ENCODE data around the gene SLCO4A1.
A peak's percentile ranks its signal among the peaks of the same experiment; 100 is the strongest.

Gene SLCO4A1

GRCh38 chr20:62663145-62664018 is 21.1 kb downstream of the SLCO4A1 start:
- no peak for DNase-seq

GRCh38 chr20:62664019-62664971 is 22.0 kb downstream of the SLCO4A1 start:
- no peak for DNase-seq

DNA sequence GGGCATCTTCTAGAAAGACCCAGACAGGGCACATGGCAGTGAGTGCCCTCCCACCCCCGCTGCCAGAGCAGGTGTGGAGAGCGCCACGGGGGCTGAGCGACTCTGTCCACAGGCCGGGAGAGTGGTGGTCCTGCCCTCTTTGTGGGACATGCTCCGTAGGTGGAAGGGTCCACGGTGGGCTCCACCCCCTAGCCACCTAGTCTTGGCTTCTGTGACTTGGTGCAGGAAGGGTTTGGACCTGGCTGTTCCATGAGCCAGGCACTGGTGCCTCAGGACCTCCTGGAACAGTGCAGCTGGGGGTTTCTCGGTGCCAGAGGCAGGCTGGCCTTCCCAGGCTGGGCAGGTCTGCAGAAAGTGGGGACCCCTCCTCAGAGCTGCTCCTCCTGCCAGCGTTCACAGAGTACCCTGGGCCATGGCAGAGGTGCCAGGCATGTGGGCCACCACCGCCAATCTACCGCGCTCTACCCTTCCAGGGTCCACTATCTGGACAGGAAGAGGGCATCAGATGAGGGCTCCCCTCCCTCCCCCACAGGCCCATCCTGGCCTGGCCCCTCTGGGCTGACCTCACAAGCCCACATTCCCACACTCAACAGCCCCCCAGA is 23.0 kb downstream of the SLCO4A1 start:
- DNase-seq: no peak

- DNase-seq: no peak
These were observed 23.8 kb downstream of the SLCO4A1 start for GRCh38 chr20:62665826-62666735.

GRCh38 chr20:62666736-62667529 is 24.6 kb downstream of the SLCO4A1 start:
- peak in 24 of 58 donors; percentile 10 to 86 (median 39) for DNase-seq

DNA sequence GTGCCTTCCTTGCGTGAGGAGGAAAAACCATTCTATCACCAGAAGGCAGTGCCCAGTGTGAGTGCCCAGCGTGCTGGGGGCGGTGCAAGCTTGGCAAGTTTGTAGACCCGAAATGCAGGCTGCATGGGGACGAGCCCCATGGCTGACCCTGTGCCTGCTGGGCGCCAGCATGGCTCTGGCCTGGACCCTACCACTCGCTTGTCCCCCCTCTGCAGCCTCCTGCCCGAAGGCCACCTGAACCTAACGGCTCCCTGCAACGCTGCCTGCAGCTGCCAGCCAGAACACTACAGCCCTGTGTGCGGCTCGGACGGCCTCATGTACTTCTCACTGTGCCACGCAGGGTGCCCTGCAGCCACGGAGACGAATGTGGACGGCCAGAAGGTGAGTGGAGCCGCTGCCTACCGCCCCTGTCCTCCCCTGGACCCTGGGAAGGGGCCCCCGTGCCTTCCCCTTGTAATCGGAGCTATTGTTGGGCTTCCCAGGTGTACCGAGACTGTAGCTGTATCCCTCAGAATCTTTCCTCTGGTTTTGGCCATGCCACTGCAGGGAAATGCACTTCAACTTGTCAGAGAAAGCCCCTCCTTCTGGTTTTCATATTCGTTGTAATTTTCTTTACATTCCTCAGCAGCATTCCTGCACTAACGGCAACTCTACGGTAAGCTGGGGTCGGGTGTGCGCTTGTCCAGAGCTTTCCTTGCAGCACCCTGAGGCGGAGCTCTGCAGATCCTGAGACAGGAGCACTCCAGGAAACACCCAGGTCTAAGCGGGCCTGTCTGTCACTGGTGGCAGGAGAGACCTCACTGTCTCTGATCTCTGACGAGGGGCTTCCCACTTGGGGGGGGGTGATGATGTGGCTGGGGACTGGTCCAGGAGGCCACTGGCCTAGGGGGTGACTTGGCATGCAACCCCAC is 25.5 kb downstream of the SLCO4A1 start:
- DNase-seq: peak in 1 of 58 donors; percentile 25

GRCh38 chr20:62668441-62669027 is 26.2 kb downstream of the SLCO4A1 start:
- DNase-seq: peak in 55 of 58 donors; percentile 13 to 85 (median 63)

DNA sequence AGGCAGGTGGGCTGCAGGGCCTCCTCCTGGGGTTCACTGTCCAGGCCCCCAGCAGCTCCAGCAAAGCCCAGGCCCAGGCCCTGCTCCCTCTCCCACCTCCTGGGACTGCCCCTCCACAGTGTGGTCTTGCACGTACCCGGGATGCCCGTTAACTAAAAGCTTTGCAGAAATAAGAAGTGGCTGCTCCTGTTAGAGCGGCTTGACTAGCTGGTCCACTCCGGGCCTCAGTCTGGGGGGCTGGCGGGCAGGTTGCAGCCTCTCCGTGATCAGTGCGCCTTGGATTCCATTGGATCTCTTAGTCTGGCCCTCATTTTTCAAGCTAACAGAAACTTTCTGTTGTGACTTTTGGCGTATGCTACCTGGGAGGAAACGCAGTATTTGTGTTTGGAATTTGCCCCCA is 26.9 kb downstream of the SLCO4A1 start:
- no peak for DNase-seq

DNA sequence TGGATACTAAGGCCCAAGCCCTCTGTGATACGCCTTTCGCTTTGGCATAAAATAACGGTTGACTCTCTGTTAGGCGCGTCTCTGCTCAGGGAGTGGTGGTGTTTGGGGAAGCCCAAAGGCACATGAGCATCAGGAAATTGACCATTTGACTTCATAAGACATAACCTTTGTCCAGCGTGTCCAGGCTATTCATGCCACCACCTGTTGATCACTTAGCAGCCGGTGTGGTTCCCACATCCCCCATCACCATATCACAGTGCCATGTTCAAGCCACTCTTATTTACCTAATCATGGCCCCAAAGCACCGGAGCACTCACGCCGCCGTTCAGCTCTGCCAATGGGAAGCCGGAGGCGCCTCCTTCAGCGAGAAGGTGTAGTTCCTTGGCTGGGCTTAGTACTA is 27.9 kb downstream of the SLCO4A1 start:
- no peak for DNase-seq

- DNase-seq: no peak
These were observed 28.7 kb downstream of the SLCO4A1 start for GRCh38 chr20:62670998-62671397.

DNA sequence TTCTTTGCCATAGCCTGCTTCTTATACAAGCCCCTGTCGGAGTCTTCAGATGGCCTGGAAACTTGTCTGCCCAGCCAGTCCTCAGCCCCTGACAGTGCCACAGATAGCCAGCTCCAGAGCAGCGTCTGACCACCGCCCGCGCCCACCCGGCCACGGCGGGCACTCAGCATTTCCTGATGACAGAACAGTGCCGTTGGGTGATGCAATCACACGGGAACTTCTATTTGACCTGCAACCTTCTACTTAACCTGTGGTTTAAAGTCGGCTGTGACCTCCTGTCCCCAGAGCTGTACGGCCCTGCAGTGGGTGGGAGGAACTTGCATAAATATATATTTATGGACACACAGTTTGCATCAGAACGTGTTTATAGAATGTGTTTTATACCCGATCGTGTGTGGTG is 29.5 kb downstream of the SLCO4A1 start:
- DNase-seq: no peak

GRCh38 chr20:62674370-62674769 is 32.1 kb downstream of the SLCO4A1 start:
- no peak for DNase-seq

DNA sequence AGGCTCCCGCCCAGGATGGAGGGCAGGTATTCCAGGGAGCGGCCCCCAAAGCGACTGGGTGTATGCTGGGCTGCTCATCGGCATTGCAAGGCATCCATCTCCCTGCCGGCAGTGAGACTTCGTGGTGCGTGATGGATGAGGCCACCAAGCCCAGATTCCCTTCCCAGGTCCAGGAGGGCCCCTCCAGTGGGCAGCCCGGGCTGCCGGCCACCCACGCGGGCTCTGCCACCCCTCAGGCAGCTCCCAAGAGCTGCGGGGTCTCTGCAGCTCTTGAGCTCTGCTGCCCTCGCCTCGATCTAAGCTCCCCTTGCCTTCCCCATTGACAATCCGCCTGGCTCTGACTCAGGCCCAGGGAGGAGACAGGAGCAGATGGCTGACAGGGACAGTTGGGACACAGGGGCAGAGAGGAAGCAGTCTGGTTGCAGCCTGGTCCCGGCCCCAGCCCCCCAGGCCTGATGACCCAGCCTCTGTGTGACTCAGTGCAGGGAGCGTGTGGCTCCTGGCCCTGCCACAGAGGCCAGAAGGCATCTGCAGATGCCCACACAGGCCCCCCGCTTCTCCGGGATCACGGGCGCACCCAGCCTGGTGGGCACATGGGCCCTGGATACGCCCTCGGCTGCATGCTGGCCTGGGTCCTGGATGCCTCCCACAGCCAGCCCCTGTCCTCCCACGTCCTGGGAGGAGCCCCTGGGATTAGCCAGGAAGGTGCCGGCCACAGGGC is 33.0 kb downstream of the SLCO4A1 start:
- no peak for DNase-seq

DNA sequence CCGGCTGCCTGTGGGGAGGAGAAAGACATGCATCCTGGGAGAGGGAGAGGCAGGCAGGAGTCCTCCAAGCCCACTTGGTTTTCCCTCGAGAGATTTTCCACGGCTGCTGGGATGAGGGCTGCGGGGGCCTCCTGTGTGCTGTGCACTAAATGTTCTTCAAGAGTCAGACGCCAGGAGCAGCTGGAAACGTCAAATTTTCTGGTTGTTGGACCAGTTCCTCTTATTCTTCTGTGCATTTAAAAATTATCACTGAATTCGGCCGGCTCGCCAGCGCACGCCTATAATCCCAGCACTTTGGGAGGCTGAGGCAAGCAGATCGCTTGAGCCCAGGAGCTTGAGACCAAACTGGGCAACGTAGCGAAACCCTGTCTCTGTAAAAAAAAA is 33.6 kb downstream of the SLCO4A1 start:
- no peak for DNase-seq

DNA sequence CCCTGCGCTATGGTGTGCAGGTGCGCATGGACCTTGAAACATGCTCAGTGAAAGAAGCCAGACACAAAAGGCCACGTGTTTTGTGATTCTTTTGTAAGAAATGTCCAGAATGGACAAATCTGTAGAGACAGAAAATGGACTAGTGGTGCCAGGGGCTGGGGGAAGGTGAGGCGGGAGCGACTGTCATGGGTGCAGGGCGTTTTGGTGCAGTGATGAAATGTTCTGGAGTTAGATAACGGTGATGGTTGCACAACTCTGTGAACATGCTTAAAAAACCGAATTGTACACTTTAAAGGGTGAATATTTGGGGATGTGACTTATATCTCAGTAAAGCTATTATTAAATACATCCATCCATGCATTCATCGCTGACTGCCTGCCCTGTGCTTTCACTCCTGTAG is 34.7 kb downstream of the SLCO4A1 start:
- DNase-seq: no peak

DNA sequence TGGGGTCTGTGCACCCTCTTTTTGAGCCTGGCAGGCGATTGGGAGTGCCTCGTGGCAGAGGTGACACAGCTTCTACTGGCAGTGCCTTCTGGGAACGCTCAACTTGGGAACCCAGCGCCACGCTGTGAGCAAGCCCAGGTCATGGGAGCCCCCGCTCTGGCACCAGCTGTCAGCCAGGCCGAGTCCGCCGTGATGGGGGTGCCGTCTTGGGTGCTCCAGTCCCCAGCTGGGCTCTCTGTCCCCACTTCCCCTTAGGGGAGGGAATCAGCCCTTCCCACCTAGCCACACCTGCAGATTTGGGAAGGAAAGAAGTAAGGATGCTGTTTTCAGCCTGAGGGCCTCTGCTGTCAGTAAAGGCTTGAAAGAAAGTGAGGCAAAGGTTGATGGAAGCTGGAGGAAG is 35.4 kb downstream of the SLCO4A1 start:
- no peak for DNase-seq

DNA sequence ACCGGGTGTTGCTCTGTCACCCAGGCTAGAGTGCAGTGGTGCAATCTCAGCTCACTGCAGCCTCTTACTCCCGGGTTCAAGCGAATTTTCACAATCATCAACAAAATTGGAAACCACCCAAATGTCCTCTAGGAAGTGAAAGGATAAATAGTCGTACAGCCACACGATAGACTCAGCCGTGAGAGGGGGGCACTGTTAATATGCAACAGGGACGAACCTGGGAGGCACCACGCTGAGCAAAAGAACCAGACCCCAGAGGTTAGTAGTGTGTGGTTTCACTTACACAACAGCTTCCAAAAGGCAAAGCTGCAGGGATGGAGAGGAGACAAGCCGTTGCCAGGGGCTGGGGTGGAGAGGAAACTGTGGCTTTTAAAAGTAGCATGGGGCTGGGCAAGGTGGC is 36.2 kb downstream of the SLCO4A1 start:
- no peak for DNase-seq

Data from anterior cingulate cortex (tissue), 58 donors.